ENCODE measurements around the gene FBXL13.

DNA sequence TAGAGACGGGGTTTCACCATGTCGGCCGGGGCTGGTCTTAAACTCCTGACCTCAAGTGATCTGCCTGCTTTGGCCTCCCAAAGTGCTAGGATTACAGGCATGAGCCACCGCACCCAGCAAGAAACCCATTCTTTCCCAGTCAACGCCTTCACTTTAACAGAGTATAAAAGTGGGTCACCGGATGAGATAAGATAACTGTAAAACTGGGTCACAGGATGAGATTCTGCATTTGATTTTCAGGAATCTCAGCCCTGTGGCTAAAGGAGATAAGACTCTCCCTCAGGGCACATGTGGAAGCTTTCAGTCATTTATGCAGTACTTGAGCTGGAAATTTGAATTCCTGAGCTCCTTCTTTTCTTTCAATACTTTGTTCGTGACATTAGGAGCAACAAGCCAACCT lies 91.0 kb downstream of the FBXL13 start:
- TF ChIP-seq, protein P1, sequence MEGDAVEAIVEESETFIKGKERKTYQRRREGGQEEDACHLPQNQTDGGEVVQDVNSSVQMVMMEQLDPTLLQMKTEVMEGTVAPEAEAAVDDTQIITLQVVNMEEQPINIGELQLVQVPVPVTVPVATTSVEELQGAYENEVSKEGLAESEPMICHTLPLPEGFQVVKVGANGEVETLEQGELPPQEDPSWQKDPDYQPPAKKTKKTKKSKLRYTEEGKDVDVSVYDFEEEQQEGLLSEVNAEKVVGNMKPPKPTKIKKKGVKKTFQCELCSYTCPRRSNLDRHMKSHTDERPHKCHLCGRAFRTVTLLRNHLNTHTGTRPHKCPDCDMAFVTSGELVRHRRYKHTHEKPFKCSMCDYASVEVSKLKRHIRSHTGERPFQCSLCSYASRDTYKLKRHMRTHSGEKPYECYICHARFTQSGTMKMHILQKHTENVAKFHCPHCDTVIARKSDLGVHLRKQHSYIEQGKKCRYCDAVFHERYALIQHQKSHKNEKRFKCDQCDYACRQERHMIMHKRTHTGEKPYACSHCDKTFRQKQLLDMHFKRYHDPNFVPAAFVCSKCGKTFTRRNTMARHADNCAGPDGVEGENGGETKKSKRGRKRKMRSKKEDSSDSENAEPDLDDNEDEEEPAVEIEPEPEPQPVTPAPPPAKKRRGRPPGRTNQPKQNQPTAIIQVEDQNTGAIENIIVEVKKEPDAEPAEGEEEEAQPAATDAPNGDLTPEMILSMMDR (IDR thresholded peaks at IDR 0.05): no peak
- no peak for TF ChIP-seq POLR2A (IDR thresholded peaks at IDR 0.05)
